ENCODE results near the gene MEIS2. TPM values are rescaled to one million over a fixed set of nuclear protein-coding genes. Genes with fewer than 3 reads are reported as not detected.
A peak's percentile ranks its signal among the peaks of the same experiment; 100 is the strongest.

MEIS2 gene
- total RNA-seq, 1 donor from 2014 or later = 40.3 TPM

DNA sequence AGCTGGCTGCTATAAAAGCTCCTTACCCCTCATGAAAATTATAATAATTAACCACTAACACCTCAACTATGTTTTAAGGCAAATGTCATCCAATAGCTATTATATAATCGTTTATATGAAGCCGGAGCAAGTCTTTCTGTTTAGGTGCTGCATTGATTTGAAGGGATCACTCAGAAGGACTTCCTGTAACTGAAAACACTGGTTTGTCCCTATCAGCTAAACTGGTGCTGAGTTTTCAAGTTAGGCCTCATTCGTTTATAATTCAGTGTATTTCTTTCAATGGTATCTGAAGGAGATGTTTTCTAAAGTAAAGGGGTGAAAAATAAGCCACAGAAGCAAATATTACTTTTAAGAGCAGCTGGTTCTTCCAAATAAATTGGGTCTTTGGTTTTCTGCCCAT is 14.2 kb downstream of the MEIS2 start:
- intact Hi-C loops (cut with DNase I) = no loop called here
- no peak for DNase-seq (ENCODE audit: low spot score)

DNA sequence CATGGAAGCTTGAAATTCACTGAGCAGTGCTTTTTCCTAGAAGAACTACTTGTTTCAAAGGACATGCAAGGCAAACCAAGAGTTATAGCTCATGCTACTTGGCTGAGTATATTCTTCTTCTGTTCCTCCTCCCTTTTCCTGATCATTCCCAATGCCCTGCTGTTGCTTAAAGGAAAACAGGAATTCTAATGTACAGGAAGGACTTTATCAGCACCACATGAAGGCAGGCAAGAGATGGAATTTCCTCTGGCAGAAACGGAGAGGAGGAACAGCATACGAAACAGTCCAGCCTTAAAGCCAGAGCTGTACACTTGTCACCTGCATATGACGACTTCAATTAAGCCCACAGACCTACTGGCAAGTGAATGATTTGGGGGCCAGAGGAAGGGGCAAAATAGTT is 15.7 kb downstream of the MEIS2 start:
- intact Hi-C loops (cut with DNase I) = no loop called here
- no peak for DNase-seq (ENCODE audit: low spot score)

DNA sequence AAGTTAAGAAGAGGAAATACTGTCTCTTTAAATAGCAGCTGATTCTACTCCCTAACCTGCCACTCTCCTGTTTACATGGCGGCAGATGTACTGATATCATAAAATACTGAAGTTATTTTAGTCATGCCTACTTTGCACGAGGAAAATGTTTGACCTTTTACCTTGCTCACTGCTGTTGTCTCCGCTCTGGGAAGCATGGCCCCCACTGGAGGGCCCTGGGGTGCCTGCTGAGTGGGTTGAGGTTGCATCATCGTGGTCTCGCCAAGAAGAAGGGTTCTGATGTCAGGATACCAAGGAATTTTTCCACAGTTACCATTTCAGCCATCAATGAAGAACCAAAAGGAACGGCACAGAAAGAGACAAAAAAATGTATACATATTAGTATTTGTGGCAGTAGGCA is 16.7 kb downstream of the MEIS2 start:
- intact Hi-C loops (cut with DNase I) = no loop called here
- DNase-seq (ENCODE audit: low spot score) = no peak

DNA sequence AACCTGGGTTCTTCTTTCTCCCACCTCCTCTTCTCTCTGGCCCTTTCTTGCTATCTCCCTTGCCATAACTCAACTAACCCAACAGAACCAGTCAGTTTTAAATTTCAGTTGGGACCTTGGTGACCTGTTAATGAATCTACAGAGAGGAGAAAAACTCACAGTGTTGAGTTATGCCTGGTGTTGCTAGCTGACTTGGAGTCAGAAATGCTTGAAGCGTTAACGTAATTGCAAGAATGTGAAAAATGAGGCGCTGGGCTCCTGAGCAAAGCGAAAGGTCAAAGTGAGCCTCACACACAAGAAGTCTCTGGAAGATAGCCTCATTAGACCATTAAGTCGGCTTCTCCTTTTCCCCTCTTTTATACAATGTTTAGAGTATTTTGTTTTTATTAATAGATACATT is 18.4 kb downstream of the MEIS2 start:
- intact Hi-C loops (cut with DNase I) = no loop called here
- no peak for DNase-seq (ENCODE audit: low spot score)

DNA sequence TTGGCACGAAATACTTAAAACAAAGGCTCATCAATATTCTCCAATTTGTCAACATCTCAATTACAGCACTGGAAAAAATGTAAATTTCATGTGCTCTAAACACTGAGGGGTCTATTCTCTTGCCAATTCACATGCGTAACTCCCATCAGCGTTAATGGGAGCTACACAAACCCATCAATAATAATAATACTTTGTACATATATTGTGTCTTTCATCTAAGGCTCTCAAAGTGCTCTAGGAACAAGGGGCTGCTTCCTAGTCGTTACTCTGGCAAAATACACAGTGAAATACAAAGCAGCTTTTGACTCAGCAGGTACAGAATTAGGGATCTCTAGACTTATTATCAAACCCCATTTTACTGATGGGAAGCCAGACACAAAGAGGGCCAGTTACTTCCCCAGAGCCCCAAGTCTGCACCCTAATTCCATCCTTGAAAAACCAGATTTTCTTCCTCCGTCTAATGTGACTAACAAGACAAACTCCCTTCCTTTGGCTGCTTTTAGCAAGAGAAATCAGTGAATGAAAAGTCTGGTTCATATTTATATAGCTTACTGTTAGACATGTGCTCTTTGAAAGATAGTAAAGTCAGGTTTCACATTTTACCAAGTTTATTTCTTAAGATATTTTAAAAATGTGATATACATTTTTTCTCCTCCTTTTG is 20.0 kb downstream of the MEIS2 start:
- no peak for DNase-seq (ENCODE audit: low spot score)
- intact Hi-C loops (cut with DNase I) = no loop called here

DNA sequence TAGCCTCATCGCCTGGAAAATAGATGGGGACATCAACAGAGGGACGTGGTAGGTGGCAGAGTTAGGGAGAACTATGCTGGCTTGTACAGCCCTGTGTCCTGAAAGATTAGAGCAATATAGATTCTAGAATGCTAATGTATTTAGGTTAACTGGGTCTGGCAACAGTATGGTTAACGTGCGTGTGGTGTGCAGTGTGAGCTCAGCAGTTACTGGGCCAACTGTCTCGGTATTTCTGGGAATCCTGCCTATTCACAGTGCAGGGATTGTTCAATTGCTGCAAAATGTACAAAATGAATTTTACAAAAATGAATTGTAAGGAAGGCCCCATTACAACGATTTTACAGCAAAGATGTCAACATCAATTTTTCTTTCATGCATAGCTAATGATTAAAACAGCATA is 20.6 kb downstream of the MEIS2 start:
- intact Hi-C loops (cut with DNase I) = no loop called here
- no peak for DNase-seq (ENCODE audit: low spot score)

DNA sequence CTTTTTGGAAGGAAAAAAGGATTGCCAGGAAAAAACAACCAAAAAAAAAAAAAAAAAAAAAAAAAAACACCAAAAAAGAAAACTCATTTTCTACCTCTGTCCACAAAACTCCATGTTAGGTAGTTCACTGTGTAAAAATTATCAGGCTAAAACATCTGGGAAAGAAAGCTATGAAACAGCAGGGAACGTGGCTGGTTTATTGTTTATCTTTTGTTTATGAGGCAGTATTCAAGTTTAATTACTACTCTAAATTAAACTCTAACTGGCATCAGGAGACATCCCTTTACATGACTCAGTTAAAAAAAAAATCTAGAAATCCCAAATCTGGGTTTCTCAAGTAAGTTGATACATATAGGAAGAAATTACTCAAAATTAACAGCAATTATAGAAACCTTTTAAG is 21.8 kb downstream of the MEIS2 start:
- intact Hi-C loops (cut with DNase I) = no loop called here
- no peak for DNase-seq (ENCODE audit: low spot score)

DNA sequence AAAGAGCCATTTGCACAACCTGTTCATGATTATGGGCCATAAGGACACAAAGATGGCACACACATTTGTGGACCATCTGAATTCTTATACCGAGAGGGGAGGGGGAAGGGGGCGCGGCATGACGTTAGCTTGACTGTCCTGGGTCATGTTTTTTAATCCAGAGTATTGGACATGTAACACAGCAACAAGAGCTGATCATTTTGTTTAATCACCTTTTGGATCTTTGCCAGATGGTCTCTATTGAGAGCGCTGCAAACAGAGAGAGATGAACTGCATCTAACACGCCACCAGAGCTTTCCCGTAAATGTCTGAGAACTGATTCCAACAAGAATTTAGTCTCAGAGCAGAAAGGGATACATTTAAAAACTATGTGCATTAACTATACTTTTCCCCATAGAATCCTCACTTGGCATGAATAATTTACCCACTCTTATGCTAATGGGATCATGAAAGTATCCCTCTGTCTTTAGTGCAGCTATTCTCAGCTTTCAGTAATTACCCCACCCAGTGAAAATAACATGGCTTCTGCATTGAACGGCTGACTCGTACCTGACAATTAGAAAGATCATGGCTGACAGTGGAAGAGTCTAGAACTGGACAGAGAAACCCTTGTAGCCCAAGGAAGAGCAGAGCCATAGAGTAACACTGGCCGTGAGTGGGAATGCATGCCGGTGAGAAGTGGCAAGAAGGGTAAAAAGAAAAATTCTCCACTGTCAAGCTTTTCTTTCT is 22.6 kb downstream of the MEIS2 start:
- DNase-seq (ENCODE audit: low spot score) = no peak
- intact Hi-C loops (cut with DNase I) = no loop called here

DNA sequence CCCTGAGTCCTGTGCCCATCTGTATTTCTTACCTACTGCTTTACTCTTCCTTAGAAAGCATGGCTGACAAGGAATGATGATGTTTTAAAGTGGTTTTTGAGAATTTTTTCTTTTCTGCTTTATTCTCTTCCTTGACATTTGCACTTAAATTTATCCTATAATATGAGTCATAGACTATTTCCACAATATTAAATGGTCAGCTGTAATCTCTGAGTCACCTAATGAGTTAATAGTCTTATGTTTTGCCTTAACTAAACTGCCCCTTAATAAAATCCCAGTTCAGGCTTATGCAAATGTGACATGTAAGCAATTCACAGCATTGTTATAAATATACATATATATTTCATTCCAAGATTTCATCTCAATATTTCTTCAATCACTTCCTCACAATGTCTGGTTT is 23.8 kb downstream of the MEIS2 start:
- intact Hi-C loops (cut with DNase I) = no loop called here
- DNase-seq (ENCODE audit: low spot score) = no peak

DNA sequence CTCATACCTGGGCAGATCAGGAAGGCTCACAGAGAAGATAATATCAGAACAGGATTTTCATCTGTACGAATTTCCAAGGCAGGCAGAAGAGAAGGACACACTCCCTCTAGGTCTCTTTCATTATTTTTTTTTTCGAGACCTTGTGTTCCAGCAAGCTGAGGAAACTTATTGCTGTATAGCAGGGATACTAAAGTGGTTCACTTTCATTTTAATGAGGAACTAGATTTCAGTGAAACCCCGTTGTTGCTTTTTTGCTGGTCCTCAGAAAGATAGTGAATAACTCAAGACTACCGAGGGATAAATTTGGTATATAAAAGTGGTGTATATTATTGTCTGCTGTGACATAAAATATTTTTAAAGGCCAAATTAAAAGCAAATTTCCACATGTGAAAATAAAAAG is 24.6 kb downstream of the MEIS2 start:
- intact Hi-C loops (cut with DNase I) = no loop called here
- DNase-seq (ENCODE audit: low spot score) = no peak

DNA sequence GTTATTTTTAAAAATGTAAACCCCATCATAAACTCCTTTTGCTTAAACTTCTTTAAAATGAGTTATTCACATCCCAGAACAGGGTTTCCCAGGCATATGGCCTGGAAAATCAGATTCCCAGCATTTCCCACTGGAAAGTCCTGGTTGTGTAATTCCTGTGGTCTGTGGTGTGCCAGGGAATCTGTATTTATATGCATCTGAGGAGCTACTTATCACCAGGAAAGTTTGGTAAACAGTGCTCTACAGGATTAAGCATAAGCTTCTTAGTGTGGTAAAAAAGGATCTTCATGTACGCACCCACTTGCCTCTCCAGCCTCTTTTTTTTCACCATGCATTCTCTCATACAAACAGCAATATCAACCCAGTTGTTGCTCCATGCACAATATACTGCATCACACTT is 28.2 kb downstream of the MEIS2 start:
- DNase-seq (ENCODE audit: low spot score) = no peak
- intact Hi-C loops (cut with DNase I) = no loop called here

DNA sequence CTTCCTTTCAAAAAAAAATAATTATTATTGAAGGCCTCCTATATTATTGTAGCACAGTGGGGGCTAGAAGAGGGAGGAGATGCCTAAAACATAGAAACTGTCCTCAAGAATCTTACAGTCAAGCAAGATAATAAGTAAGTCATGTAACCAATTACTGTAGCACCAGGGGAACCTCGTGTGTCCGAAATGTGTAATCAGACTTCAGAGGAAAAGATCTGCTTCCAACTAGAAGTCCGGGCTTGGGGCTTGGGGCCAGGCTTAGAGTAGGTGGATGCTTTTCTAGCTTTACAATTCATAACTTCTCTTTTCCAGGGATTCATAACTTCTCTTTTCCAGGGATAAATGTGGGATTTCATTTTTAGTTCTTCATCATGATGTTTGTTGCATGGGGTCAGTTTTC is 29.2 kb downstream of the MEIS2 start:
- intact Hi-C loops (cut with DNase I) = no loop called here
- DNase-seq (ENCODE audit: low spot score) = no peak

DNA sequence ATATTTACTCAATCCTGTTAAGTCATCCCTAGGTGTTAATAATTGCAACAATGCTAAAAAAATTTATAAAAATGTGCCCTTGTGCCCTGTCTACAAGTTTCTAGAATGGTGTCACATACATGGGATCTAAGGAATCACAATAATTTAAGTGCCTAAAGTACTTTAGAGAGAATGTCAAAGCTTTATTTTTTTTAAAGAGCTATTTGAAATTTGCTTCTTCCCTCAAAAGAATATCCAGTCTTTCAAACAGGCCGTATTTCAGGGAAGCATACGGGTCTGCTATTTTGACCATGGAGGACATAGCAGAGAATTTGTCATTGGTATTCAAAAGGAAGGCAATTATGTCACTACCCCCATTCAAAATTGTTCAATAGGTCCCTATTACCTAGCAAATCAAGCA is 29.7 kb downstream of the MEIS2 start:
- DNase-seq (ENCODE audit: low spot score) = no peak
- intact Hi-C loops (cut with DNase I) = no loop called here

DNA sequence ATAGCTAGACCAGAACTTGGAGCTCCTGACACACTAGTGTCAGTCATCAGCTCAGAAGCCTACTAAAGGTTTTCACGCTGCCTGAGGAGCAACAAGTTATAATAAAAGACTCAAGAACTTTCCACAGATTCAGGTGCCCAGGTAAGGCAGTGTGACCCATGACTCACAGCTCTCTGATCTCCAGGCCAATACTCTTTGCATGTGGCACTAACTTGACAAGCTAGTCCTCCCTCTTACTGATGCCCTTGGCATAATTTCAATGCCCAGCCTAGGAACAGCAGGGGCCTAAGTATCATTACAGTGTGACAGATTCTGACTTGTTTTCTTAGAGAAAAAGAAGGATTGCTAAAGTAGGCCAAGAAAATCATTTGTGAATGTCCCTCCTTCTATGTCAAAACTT is 38.4 kb downstream of the MEIS2 start:
- DNase-seq (ENCODE audit: low spot score) = no peak
- intact Hi-C loops (cut with DNase I) = no loop called here

DNA sequence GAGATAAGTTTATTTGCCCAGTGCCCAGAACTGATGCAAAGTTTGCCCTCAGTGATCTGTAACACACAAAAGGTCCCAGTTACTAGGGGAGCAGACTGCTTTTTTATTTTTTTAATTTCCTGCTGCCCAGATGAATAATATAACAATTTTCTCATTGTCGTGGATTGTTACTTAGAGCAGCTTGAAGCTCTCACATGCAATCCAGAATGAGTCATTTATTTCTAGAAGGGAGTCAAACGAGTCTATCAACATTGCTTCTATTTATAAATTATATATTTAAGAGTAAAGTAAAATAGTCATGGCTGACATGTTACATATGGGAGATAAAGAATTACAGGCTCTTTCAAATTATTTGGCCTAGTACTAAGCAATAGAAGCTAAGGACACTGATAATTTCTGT is 41.3 kb downstream of the MEIS2 start:
- DNase-seq (ENCODE audit: low spot score) = no peak
- intact Hi-C loops (cut with DNase I) = no loop called here

DNA sequence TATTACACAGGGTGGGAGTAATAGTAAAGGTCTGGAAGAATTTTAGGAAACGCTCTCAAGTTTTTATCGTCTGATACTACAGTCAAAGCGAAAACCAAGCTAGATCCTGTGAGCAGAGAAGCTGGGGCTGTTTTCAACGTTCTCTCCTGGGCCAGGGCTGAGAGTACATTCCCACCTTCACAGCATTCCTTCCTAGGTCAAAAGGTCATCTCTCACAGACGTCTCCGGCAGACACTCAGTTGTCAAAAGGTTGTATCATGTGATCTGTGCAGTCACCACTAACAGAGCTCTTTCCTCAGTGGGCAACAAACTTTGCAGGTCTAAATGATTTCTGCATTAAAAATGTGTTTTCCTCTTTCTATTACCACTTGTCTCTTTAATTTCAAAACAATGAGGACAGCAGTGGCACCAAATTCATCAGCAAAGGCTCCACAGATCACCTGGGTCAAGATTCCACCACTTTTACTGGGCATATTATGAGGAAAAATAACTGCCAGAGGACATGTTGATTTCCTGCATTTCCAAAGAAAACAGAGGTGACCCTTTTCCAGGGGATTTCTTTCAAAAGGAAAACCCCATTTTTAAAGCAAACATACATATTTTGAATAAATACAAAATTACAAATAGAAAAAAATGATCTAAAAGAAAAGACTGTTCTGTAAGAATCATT is 41.9 kb downstream of the MEIS2 start:
- intact Hi-C loops (cut with DNase I) = no loop called here
- DNase-seq (ENCODE audit: low spot score) = no peak

DNA sequence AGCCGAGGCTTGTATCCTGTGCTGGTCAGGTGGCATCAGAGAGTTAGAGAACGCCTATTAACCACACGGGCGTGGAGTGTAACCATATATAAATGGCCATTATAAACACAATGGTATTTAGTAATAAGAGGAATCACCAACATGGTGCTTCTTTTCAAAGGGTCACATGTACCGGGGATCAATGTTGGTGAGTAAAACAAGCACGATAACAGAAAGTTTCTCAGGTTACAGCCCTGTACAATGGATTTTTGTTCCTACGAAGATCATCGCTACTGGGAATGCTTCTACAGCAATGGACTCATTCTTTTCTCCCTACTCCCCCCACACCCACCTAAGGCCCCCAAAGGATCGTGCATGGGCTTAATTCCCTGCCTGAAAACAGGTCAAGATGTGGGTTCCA is 42.5 kb downstream of the MEIS2 start:
- intact Hi-C loops (cut with DNase I) = no loop called here

DNA sequence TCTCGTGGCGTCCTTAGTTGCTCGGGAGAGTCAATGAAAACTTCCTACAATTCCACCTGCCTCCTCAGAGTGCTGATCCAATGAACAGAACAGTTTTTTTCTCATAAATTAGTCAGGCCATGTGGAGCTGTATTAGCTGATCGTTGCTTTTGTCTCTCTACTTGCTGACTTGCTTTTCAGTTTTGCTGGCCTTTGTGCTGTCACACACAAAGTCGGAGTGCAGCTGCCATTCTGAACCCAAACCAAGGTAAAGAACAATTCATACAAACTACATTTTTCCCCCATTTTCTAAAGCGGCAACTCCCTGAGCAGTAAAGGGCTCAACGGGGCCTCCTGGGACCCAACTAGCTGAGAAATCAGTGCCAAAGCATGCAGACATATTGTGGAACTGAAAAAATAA is 43.1 kb downstream of the MEIS2 start:
- no peak for DNase-seq (ENCODE audit: low spot score)
- intact Hi-C loops (cut with DNase I) = no loop called here

More for the DNA sequence above, 42.5 kb downstream of the MEIS2 start:
- DNase-seq (ENCODE audit: low spot score) = no peak

DNA sequence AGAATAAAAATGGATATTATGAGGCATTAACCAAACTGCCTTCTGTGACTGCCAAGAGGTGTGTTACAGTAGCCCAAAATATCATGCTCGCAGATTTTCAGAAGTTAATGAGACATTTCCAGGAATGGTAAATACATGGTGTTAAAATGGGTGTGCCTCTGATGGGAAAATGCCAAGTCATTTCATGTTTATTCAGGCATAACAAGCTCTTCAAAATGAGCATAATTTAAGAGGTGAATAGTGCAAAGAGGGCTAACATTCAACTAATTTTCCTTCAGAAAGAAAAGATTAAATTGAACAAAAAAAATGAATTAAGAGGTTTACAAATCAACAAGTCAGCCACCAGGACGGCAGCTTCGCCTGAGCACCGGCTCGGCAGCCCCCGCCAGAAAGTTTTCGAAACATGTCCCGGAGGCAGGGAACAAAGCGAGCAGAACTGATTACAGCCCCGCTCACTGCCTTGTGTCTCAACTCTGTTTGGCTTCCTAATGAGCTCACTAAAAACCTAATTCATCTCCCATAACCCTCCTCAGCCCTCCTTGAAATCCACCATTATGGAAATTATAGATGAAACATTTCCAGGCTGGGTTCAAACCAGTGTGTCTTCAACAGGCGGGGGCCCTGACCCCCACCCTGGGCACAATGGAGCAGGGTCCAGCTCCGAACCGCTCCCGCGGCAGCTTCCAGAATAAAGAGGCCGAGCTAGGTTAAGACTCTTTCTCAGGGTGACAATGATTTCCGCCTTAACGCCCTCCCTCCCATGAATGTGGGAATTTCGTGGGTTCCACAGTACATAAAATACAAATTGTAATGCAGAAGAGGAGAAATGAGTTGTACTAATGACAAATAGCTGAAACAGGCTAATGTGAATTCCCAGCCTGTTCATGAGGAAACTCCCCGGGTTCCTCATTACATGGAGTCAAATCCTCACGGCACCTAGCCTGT is 43.9 kb downstream of the MEIS2 start:
- DNase-seq (ENCODE audit: low spot score) = peak; percentile 78
- intact Hi-C loops (cut with DNase I) = no loop called here

DNA sequence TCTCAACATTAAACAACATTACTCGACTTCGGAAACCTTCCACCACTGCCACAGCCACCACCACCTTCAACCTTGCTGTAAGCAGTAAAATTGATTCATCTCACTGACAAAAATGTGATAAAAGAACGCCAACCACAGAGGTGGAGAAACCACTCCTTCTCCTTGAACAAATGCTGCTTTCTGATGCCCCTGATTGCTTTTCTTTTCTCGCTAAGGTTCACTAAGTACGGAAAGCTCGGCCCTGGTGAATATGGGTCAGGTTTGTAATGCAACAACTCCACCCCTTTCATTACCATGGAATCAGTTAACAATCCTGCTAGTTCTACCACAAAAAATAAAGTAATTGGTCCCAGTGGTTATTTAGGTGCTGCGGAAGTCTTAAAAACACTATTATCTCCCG is 44.9 kb downstream of the MEIS2 start:
- no peak for DNase-seq (ENCODE audit: low spot score)
- intact Hi-C loops (cut with DNase I) = no loop called here
